Loucy (cell line): ENCODE measurements around the gene CCR5AS.

ENCODE experiments used
- CTCF ChIP-seq: fragments of 200-600 bp; sonication (generic); conservative IDR thresholded peaks from 2 replicates; pipeline ENCODE4 v1.5.1; 2014; ENCODE audit warnings: mild to moderate bottlenecking, antibody characterized with exemption, low read length
- EZH2phosphoT487 ChIP-seq: fragments of 200-600 bp; IDR thresholded peaks from 2 replicates; pipeline ENCODE4 v1.6.1; 2018; ENCODE audit warnings: antibody characterized with exemption, mild to moderate bottlenecking, moderate library complexity, borderline replicate concordance

GRCh38 chr3:46427916-46428833 is 21.3 kb upstream of the CCR5AS start:
- TF ChIP-seq CTCF (peak; percentile 41), EZH2phosphoT487 (no peak)
